GM13976 (cell line): ENCODE data around the gene ZNF599.
A peak's percentile ranks its signal among the peaks of the same experiment; 100 is the strongest.
"Not testable (repeated sequence)": the region's sequence is repeated elsewhere in the genome, so short reads cannot be mapped to it uniquely, and the experiment has no call there.

Experiments
- DNase-seq: peaks from one replicate; pipeline ENCODE4 v3.0.0; 2012; ENCODE audit warnings: low spot score
- CTCF ChIP-seq: IDR thresholded peaks from 2 replicates; pipeline ENCODE4 v1.5.1; 2012; ENCODE audit warnings: borderline replicate concordance, mild to moderate bottlenecking; ENCODE audit not compliant: insufficient read depth; ENCODE audit errors: extremely low read depth, missing control alignments, control extremely low read depth
- in situ Hi-C: fragments of 300-500 bp; cut with MboI; formaldehyde crosslinking; loops from one replicate; pipeline ENCODE4 v1.12.0; 2022; ENCODE audit warnings: low sequenced_read_pairs, mixed read lengths, inconsistent platforms; ENCODE audit not compliant: unreplicated experiment

ZNF599 gene

GRCh38 chr19:34772697-34773554, at the start of gene ZNF599:
ZNF599 (minus strand) TSS chr19:34773215; CDS start chr19:34772841, 374 bp downstream.
- DNase-seq, result peak; percentile 90
- in situ Hi-C loops, result no loop called here
- TF ChIP-seq CTCF, result no peak

GRCh38 chr19:34818270-34818669, 45.3 kb upstream of the ZNF599 start:
- in situ Hi-C loops, result no loop called here
- no peak for TF ChIP-seq CTCF
- no peak for DNase-seq

DNA sequence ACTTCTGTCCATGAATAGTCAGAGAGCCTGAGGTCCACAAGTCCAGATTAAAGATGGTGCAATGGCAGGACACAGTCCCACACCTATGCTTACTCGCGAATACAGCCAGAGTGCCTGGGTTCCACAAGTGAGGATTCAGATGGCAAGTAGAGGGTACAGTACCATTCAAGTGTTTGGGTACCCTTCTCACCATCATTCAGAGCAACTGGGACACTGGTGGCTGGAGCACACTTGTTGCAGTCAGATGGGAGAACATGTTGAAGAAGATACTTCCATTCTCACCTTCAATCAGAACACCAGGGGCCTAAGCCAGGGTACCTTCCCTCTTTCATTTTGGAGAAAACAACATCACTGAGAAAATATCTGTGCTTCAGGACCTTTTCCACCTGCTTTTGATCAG, 43.7 kb upstream of the ZNF599 start:
- no peak for TF ChIP-seq CTCF
- no peak for DNase-seq
- in situ Hi-C loops, result no loop called here

DNA sequence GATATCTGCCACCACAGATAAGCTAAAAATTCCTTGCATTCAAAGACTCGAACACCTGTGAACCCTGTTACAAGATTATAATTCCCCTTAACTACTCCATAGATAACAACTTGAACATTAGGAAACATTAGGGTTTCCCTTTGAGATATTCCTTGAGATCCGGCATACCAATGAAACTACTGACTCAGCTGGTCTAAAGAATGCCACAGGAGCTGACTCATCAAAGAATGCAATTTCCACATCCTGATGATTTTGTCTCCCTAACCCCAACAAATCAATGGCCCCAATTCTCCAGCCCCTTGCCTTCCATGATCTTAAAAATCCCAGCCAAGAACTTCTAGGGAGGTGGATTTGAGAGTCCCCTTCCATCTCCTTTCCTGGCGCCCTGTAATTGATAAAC, 35.6 kb upstream of the ZNF599 start:
- no peak for TF ChIP-seq CTCF
- DNase-seq, result no peak
- in situ Hi-C loops, result no loop called here

DNA sequence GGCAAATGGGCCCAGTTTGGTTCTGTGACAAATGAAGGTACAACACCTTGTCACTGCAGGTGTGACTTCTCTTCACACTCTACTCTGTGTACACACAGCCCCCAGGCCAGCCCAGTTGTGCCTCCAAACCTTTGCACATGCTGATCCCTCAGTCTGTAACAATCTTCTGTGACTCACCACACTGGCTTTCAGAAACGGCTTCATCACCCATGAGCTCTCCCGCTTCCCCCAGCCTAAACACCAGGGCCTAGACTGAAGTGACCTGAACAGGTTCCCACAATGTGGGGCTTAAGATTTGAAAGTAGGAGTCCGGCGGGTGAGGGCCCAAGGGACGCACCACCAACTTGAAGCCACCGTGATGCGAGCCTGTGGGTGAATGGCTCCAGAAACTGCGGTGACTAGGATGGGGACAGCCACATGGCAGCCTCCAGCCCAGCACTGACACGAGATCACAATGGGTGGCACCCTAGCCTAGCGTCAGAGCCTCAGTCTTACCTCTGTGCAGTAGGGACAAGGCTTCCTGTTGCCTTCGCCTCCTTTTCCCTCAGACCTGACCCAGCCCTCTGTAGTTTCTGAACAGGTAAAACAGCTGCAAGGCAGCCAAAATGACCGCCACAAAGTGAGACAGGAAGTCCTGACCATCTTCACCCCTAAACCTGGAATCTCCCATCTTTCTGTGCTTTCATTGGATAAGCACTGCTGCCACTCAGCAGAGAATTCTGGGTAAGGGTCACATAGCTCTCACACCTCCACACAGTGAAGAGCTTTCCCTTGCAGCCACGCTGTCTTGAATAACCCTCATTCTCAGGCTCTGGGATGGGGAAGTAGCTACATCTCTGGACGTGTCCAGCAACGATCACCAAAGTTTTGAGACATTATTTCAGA, 34.2 kb upstream of the ZNF599 start:
- DNase-seq, result no peak
- TF ChIP-seq CTCF, result no peak
- in situ Hi-C loops, result no loop called here

DNA sequence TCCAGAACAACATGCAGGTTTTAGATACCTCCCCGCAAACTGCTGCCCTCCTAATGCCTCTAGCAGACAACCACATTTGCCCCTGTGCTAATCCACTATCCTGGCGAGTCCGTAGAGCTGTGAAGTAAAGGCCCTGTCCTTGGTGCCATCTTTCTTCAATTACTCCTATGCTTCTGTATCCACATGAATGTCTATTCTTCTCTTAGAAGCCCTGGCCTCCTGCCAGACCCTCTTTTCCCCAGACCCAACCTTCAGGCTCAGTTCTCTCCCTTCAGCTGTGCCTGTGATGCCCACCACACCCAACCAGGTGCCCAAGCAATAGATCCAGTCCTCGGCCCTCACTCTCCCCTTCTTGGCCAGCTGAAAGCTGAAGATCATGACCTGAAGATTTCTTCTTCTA, 31.1 kb upstream of the ZNF599 start:
- in situ Hi-C loops, result no loop called here
- no peak for DNase-seq
- no peak for TF ChIP-seq CTCF

DNA sequence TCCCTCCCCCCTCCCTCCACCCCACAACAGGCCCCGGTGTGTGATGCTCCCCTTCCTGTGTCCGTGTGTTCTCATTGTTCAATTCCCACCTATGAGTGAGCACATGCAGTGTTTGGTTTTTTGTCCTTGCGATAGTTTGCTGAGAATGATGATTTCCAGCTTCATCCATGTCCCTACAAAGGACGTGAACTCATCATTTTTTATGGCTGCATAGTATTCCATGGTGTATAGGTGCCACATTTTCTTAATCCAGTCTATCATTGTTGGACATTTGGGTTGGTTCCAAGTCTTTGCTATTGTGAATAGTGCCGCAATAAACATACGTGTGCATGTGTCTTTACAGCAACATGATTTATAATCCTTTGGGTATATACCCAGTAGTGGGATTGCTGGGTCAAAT, 23.9 kb upstream of the ZNF599 start:
- DNase-seq, in situ Hi-C loops: not testable (repeated sequence)
